ENCODE data around the gene NNMT.

GRCh38 chr11:114314096-114314495 lies 17.9 kb downstream of the NNMT start:
- TF ChIP-seq POLR2AphosphoS5 (IDR thresholded peaks at IDR 0.05; ENCODE audit: low read depth, low read length): no peak
- TF ChIP-seq POLR2A (IDR thresholded peaks at IDR 0.05; ENCODE audit: low read depth, low read length): no peak
- no peak for TF ChIP-seq TAF1 (IDR thresholded peaks at IDR 0.05; ENCODE audit: low read depth, low read length)
- no peak for TF ChIP-seq SPI1 (IDR thresholded peaks at IDR 0.05; ENCODE audit: low read depth, low read length)
- no peak for TF ChIP-seq POU2F2 (IDR thresholded peaks at IDR 0.05; ENCODE audit: low read depth, low read length)
- no peak for TF ChIP-seq PAX5 (IDR thresholded peaks at IDR 0.05; ENCODE audit: insufficient read depth, low read length, severe bottlenecking)
